Neural cell (in vitro differentiated cells): Measurements from ENCODE around the gene JMJD1C.

ENCODE experiments used
- CTCF ChIP-seq: fragments of 450-650 bp; IDR thresholded peaks from 2 replicates; pipeline ENCODE4 v1.5.1; 2014; ENCODE audit warnings: antibody characterized with exemption, mild to moderate bottlenecking, moderate library complexity; ENCODE audit not compliant: poor library complexity, severe bottlenecking
- EP300 ChIP-seq: fragments of 450-650 bp; conservative IDR thresholded peaks from 2 replicates; pipeline ENCODE4 v1.6.1; 2014; ENCODE audit warnings: antibody characterized with exemption, mild to moderate bottlenecking, moderate library complexity; ENCODE audit not compliant: poor library complexity, severe bottlenecking
- EZH2 ChIP-seq: fragments of 200-600, 300-800 bp; shearing (Covaris generic), sonication (generic); IDR thresholded peaks from 2 replicates; pipeline ENCODE4 v1.6.1; 2014; ENCODE audit warnings: antibody characterized with exemption, low read length, borderline replicate concordance, mild to moderate bottlenecking; ENCODE audit not compliant: insufficient read depth, poor library complexity, severe bottlenecking
- MXI1 ChIP-seq: fragments of 450-650 bp; conservative IDR thresholded peaks from 2 replicates; pipeline ENCODE4 v1.6.1; 2014; ENCODE audit warnings: antibody characterized with exemption, mild to moderate bottlenecking; ENCODE audit not compliant: poor library complexity, severe bottlenecking
- POLR2AphosphoS5 ChIP-seq: IDR thresholded peaks from 2 replicates; pipeline ENCODE4 v1.6.1; 2012
- RAD21 ChIP-seq: fragments of 450-650 bp; conservative IDR thresholded peaks from 2 replicates; pipeline ENCODE4 v1.6.1; 2014; ENCODE audit warnings: antibody characterized with exemption, mild to moderate bottlenecking, moderate library complexity
- TF ChIP-seq, protein P1 (sequence below): IDR thresholded peaks from 2 replicates; pipeline ENCODE4 v1.6.1; 2012; ENCODE audit warnings: borderline replicate concordance

DNA sequence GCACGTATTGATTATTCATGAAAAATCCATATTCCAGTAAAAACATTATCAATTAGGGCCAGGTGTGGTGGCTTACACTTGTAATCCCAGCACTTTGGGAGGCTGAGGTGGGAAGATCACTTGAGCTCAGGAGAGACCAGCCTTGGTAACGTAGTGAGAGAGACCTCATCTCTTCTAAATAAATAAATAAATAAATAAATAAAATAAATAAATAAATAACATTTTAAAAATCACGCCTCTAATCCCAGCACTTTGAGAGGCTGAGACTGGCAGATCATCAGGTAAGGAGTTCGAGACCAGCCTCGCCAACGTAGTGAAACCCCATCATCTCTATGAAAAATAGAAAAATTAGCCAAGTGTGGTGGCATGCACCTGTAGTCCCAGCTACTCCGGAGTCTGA, 300.5 kb downstream of the JMJD1C start:
- TF ChIP-seq CTCF (no peak), EZH2 (no peak), EP300 (no peak), POLR2AphosphoS5 (no peak), RAD21 (no peak), MXI1 (no peak)
- TF ChIP-seq, protein P1, sequence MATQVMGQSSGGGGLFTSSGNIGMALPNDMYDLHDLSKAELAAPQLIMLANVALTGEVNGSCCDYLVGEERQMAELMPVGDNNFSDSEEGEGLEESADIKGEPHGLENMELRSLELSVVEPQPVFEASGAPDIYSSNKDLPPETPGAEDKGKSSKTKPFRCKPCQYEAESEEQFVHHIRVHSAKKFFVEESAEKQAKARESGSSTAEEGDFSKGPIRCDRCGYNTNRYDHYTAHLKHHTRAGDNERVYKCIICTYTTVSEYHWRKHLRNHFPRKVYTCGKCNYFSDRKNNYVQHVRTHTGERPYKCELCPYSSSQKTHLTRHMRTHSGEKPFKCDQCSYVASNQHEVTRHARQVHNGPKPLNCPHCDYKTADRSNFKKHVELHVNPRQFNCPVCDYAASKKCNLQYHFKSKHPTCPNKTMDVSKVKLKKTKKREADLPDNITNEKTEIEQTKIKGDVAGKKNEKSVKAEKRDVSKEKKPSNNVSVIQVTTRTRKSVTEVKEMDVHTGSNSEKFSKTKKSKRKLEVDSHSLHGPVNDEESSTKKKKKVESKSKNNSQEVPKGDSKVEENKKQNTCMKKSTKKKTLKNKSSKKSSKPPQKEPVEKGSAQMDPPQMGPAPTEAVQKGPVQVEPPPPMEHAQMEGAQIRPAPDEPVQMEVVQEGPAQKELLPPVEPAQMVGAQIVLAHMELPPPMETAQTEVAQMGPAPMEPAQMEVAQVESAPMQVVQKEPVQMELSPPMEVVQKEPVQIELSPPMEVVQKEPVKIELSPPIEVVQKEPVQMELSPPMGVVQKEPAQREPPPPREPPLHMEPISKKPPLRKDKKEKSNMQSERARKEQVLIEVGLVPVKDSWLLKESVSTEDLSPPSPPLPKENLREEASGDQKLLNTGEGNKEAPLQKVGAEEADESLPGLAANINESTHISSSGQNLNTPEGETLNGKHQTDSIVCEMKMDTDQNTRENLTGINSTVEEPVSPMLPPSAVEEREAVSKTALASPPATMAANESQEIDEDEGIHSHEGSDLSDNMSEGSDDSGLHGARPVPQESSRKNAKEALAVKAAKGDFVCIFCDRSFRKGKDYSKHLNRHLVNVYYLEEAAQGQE: no peak
